ENCODE measurements around the gene KCNN3.
A peak's percentile ranks its signal among the peaks of the same experiment; 100 is the strongest.

The KCNN3 gene

DNA sequence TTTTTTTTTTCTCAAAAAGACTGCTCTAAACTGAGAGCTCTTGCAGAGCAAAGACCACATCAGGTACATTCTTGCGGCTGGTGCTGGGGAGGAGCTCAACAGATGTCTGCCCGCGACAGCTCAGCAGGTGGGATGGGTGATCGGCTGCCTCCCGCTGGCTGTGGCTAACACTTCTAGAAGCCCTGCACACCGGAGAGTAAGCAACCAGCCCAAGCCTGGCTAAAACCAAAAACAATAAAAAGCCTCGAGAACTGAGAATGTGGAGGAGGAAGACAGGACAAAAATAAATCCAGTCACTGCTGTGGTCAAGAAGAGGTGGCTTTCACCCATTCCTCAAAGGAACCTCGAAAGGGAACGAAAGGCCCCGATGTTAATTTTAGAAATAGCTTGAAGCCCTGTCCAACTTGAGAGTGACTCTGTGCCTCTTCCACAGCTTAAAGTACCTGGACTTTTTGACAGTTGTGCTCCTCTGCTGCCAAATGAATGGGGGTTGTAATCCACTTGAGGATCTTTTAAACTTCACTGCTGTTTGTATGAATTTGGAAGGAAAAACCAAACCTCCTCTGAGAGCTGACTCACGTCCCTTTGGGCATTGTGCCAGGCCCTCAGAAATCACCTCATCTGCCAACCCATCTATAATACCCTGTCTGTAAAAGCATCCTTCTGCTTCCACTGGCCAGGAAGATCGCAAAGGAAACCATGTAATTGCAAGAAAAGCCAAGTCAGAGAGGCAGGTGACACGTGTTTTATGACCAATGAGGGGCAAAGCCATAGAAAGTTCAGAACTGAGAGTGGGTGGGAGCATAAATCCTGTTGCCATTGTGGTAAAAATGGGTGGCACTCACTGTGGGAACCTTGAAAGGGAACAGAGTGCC is 78.6 kb downstream of the KCNN3 start:
- DNase-seq = peak; percentile 54 to 60

DNA sequence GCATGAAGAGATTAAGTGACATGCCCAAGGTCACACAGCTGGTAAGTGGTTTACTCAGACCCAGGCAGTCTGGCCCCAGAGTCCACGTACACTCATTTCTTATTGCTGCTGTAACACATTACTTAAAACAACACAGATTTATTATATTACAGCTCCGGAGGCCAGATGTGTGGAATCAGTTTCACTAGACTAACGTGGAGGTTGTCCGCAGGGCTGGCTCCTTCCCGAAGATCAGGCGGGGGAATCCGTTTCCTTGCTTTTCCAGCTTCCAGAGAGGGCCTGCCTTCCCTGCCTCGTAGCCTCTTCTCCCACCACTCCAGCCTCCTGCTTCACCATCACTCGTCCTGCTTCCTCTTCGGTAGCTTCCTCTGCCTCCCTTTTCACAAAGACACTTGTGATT is 81.2 kb downstream of the KCNN3 start:
- no peak for DNase-seq

DNA sequence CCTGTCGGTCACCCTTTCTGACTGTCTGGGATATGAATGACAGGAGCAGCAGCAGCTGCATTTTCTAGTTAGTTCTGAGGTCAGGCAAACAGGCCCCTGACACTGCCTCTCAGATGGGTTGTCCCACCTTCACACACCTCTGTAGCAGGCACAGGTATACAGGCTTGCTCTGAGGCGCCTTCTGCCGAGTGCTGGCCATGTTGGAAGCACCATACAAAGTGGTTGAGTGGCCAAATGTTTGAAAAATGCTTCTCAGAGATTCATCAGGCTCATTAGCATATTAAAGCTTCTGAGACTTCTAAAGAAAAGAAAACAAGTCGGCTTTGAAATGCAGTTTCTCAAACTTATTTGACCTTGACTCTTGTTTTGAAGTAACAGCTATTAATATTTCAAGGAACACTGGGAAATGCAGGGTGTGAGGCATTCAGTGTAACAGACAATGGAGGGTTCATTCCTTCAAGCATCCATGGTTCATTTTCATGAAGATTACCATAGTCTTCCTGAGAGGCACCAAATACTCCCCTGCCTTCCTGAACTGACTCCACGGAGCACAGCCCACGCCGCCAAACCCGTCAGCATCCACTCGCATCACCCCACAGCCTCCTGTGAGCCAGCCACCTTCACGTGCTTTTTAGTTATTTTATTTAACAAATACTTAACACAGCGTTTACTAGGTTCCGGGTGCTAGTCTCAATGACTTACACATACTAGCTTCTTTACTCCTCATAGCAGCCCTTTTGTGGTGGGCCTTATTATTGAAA is 81.8 kb downstream of the KCNN3 start:
- DNase-seq = no peak

- no peak for DNase-seq
Observed at GRCh38 chr1:154786804-154787570, 83.1 kb downstream of the KCNN3 start.

DNA sequence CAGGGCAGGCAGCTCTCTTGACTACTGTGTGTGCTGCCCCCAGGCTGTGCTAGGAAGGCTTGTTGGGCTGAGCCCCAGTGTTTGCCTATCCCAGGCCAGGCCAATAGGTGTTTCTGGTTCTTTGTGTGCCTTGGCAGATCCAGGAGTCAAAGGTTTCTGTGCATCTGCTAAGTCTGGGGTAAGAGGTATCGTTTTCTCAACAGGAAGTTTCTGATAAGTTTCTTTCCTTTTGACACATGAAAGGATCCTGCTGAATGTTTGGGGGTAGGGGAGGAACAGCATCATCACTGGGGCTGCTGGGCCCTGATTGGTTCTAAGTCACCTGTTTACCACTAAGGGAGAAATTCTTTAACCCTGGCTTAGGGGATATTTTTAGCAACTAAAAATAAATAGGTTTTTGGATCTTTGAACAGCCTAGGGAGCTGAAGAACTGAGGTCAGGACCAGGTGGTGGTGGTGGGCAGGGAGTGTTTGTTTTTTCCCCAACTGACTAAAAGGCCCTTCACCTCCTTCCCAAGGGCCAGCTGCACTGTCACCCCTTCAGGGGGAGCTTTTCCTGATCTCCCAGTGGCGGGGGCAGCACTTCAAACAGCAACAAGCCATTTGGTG is 85.1 kb downstream of the KCNN3 start:
- peak; percentile 16 to 41 for DNase-seq

GRCh38 chr1:154784416-154784815 is 85.7 kb downstream of the KCNN3 start:
- DNase-seq = no peak

DNA sequence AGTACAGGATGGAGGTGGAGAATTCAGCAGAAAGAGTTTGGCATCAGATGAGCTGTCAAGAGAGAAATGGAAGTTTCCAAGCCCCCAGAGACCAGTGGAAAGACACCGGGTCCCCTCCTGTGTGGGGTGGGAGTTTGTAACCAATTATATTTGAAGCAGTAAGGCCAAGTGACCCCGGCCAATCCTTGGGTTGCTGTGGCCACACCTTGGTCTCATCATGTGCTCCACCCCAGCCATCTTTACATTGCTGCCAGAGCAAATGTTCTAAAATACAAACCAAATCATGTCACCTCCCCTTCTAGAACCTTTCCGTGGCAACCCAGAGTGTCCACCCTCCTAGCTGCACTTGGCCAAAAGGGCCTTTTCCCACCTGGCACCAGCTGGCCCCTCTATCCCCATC is 86.1 kb downstream of the KCNN3 start:
- no peak for DNase-seq

GRCh38 chr1:154780541-154780940 is 89.5 kb downstream of the KCNN3 start:
- DNase-seq = no peak

DNA sequence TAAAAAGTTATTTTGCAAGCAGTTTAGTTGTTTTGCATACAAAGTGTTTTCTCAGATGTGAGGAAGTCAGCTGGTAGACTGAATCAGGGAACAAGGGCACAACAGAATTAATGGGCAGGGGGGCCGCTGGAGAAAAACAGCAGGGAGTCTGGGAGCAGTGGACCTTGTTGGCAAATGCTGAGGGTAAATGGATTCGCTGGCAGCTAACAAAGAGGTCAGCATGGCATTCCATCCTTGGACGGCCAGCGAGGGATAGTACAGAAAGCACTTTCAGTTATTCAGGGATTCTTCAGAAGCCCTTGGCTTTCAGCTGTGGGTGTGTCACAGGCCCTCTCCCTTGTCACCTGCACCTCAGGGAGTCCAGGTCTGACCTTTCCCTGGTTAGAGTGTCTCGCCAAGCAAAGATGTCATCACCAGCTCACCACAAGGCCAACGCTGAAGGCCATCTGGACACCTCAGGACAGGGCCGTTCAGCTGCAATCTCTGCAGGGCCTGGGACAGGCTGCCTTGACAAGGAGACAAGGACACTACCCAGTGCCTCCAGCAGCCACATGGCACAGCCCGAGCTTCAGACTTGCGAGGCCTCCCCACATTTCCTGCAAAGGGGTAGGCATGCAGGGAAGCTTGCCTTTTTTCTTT is 90.4 kb downstream of the KCNN3 start:
- DNase-seq = no peak

- DNase-seq = no peak
Observed at GRCh38 chr1:154778944-154779343, 91.1 kb downstream of the KCNN3 start.

GRCh38 chr1:154778275-154778674 is 91.8 kb downstream of the KCNN3 start:
- no peak for DNase-seq

GRCh38 chr1:154777781-154778180 is 92.3 kb downstream of the KCNN3 start:
- no peak for DNase-seq

- no peak for DNase-seq
Observed at GRCh38 chr1:154777154-154777553, 92.9 kb downstream of the KCNN3 start.

DNA sequence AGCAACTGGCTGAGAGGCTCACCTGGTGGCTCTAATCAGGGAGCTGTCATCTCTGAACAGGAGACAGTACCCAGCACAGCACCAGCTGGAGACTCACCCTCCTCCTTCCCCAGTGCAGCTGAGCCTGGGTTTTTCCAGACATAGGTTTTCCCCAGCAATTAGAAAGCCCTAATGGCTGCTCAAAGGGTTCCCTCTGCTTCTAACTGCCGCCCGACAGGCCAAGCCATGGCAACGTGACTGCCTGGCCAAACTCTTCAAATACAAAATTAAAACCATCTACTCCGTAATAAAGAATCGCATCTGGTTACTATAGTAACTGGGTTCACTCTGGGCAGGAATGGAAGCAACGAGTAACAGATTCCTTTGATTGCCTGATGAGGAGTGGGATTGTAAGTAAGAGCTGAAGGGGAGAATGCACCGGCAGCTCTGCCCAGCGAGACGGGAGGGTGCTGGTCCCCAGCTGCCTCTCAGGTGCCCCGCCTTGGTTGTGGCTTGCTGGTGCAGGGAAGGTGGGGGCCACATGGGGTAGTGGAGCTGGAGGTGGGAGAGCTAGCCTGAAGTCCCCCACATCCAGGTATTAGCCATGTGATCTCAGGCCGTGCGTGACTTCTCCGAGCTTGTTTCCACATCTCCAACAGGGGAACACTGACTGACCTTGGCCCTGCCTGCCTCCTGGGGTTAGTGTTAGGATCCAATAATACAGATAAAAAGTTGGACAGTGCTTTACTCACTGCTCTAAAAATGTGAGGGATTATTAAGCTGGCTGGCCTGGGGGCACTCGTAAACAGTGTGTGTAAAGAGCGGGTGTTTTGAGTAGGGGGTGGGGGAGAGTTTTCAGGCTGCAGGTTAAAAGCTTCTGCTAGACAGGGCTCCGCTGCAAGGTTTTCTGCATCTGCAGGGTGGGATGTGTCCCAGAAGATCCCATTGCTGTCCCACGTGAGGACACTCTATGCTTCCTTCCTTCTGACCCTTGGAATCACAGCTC is 94.2 kb downstream of the KCNN3 start:
- no peak for DNase-seq

DNA sequence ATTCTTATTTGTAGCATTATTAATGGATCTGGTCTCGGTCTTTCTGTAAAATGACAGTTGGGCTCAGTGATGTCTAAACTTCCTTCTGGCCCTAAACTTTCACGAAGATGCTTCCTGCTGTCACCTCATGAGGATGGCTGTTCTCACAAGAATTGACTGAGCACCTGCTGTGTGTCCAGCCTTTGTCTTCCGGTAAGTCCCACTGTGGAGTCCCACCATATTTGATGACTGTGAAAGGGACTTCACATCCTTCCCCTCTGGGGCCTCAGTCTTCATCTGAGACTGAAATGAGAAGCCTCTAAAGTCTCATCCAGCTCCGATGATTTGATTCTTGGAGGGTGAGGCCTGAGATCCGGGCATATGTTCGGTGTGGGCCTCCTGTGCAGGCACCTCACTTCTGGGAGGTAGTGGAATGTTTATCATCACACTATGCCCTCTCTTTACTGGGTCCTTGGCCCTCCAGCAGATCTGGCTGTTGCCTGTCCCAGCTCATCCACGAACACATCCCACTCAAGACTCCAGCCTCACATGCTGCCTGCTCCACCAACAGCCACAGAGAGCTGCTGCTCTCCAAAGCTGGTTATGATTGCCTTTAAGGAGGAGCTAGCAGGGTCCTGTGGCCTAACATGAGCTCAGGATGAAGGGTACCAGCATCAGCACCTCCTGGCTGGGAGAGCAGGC is 95.8 kb downstream of the KCNN3 start:
- no peak for DNase-seq

DNA sequence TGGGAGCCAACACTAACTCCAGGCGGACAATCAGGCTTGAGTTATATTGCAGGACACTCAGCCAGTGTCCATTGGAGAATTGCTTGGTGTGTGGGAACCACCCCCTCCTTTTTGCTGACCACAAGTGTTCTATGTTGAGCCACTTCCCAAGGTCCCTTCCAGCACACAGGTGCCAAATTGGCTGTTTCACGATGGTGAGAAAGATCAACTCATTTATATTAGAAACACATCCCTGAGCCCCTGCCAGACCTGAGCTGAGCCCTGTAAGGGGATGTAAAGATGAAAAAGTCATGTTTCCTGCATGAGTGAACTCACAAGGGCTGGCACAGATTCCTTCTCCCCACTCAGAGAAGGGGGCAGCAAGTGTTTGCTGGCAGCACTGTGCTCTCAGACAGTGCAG is 96.5 kb downstream of the KCNN3 start:
- DNase-seq = no peak

DNA sequence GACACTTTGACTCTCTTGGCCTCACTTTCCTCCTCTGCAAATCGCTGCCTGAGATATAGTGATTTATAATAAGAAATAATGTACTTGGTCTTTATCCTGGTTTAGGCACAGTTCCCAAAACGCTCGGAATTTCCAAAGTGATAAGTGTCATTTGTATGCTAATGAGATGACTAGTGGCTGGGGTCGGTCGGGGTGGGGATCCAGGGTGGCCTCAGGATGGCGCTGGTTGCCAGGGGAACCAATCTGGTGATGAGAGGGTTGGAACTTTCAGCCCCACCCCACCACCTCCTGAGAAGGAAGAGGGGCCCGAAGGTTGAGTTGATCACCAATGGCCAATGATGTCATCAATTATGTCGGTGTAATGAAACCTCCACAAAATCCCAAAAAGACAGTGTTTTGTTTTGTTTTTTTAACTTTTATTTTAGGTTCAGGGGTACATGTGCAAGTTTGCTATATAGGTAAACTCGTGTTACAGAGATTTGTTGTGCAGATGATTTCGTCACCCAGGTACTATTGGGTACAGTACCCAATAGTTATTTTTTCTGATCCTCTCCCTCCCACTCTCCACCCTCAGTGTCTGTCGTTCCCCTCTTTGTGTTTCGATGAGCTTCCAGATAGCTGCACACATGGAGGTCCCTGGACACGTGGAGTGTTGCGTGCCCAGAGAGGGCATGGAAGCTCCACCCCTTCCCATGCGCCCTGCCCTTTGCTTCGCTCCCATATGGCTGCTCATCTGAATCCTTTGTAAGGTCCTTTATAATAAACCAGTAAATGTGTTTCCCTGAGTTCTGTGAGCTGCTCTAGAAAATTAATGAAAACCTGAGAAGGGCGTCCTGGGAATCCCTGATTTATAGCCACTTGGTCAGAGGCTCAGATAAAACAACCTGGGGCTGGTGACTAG is 97.2 kb downstream of the KCNN3 start:
- no peak for DNase-seq

GRCh38 chr1:154772056-154772455 is 98.0 kb downstream of the KCNN3 start:
- no peak for DNase-seq

GRCh38 chr1:154770897-154771594 is 99.0 kb downstream of the KCNN3 start:
- DNase-seq = no peak
